GM18870 (cell line): ENCODE results near the gene GLB1L3.
"Not testable (repeated sequence)": the region's sequence is repeated elsewhere in the genome, so short reads cannot be mapped to it uniquely, and the experiment has no call there.

Experiments
- ATAC-seq: cut with Tn5 transposase; IDR thresholded peaks from one replicate; pipeline ENCODE4 v1.9.1; 2021; ENCODE audit warnings: moderate library complexity; ENCODE audit not compliant: unreplicated experiment

The GLB1L3 gene

DNA sequence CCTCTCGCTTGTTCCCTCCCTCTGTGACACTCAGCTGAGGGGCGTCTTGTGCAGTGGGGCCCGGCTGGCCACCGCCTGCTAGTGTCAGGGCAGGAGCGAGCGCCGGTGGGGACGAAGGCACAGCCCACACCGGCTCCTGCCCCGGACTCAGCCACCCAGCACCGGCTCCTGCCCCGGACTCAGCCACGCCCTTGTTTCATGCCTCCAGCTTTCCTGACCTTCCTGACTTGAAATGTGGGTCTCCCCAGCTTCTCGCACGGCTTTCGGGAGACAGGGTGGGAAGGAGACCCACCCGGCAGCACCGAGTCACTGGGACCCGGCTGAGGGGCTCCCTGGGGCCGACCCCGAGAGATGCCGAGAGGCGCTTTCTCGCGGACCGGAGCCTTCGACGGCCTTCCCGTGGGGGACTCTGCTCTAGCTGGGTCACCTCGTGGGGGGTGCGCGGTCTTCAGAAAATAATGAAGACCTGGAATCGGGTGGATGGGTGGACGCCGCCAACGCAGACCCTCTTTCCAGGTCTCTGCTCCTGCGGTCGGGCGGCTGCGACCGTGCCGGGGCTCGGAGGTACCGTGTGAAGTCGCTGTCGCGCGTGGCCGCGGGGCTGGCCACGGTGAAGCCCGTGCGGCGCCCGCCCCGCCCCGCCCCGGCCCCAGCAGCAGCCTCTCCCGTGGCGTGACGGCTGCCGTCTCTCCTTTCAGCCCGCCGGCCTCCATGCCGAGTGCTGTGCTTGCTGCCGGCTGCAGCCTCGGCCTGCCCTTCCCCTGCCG, 65.8 kb downstream of the GLB1L3 start:
- ATAC-seq = no peak

DNA sequence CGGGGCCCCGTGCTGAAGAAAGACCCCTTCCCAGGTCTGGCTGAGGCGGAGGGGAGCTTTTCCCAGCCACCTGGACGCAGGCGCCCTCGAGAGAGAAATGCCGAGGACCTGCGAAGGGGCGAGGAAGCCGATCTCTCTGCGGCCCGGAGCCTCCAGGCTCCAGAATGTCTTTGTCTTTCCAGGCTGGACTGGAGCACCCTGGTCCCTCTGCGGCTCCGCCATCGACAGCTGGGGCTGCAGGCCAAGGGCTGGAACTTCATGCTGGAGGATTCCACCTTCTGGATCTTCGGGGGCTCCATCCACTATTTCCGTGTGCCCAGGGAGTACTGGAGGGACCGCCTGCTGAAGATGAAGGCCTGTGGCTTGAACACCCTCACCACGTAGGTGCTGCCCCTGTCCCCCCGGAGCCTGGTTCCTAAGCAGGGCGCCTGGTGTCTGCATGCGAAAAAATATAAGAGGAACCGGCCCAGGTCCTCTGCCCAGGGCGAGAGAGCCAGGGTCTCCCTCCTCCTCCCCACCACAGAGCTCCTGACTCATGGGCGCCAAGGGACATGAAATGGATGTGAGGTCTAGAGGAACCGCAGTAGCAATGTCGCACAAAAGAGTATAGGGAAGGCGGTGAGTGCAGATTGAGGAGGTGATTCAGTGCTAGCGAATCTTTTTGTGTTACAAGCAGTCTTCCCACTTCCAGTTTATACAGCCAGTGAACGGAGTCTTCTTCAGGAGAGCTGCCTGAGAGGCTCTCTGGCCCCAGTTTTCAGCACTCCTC, 66.6 kb downstream of the GLB1L3 start:
- no peak for ATAC-seq

DNA sequence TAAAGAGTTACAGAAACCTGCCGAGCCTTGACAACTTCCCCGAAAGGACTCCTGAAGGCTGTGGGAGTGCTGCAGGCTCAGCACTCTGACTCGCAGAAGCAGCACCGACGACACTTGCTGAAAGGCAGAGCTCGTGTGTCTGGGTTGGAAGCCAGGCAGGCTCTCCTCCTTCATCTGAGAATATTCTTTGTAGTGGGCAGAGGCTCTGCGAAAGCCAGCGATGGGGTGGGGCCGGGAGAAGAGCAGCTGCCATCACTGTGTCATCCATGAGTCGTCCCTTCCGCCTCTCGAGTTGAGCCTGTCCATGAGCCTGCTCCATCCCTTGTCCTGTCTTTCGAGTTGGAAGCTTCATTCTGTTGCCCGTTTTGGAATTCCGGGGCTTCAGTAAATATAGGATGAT, 67.5 kb downstream of the GLB1L3 start:
- ATAC-seq = no peak

- ATAC-seq = not testable (repeated sequence)
Measured at GRCh38 chr11:134344497-134345236, 68.5 kb downstream of the GLB1L3 start.

DNA sequence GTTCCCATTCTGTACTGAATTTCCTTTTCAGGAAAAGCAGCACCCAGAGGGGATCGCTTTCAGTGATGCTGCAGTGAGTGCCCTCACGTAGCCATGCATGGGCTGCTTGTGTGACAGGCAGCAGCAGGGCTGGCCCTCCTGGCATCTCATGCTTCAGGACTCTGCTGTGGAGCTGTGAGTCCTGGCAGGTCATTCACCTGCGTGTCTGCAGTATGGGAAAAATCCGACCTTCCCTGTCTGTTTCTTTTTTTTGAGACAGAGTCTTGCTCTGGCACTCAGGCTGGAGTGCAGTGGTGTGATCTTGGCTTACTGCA, 69.0 kb downstream of the GLB1L3 start:
- ATAC-seq = no peak

DNA sequence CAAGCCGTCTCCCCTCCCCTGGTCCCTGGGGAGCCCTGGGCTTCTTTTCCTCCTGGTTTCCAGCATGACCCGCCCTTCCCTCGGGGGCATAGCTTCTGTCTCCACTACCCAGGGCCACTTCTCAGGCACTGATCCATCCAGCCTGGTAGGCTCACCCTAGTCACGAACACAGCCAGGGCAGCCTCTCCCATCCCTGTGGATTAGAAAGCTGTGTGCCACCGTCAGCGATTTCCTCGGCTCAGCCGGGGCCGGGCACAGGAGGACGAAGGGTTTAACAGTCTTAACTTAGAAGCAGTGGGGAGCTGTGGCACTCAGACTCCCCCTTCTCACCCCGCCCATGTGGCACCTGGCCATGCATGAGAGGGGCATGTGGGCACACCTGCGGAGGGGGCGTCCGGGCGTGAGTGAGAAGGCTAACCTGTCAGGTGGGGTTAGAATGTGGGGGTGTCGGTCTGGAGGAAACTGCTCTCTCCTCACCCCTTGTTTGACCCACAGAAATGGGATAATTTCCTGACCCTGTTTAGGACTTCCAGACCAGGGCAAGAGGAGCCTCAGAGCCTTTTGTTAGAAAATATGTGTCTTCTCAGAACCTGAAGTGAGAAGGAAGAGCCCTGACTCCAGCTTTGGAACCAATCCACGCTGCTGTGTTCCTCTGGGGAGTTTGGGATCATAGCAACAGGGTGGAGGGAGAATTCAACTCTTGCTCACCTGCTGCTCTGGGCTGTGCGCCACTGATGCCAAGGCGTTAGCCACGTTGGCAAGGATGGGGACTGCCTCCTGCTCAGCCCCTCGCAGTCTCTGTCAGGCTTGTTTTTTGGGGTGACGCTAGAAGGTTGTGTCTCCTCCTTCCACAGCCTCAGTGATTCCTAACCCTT, 70.2 kb downstream of the GLB1L3 start:
- ATAC-seq = no peak

DNA sequence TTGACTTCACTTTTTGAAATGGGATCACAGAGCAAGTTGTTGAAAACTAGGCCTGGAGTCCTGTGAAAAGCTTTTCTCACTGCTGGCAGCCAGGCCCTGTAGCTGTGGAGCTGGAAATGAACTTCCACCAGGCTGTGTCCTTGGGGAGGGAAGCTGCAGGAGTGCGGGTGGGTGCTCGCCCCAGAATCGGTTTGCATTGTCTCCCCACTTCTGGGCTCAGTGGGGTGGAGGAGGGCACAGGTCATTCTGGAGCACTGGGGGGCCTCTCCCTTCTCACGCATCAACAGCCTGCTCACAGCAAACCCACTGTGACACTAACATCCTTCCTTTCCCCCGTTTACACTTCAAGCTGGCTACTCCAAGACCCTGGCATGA, 70.8 kb downstream of the GLB1L3 start:
- ATAC-seq = no peak

- ATAC-seq = no peak
Measured at GRCh38 chr11:134347441-134347840, 71.3 kb downstream of the GLB1L3 start.

DNA sequence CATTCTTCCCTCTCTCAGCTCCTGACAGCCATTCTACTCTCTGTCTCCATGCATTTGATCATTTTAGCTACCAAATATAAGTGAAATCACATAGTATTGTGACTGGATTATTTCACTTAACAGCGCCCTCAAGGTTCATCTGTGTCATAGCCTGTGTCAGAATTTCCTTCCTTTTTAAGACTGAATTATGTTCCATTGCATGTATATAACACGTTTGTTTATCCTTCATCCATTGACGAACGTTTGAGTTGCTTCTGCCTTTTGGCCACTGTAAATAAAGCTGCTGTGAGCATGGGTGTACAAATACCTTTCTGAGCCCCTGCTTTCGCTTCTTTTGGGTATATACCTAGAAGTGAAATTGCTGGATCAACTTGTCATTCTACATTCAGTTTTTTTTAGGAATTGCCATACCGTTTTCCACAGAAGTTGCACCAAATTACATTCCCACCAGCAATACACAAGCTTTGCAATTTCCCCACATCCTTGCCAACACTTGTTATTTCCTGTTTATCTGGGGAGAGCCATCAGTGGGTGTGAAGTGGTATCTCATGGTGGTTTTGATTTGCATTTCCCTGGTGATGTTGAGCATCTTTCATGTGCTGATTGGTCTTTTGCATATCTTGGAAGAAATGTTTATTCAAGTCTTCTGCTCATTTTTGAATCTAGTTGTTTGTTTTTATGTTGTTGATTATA, 73.1 kb downstream of the GLB1L3 start:
- no peak for ATAC-seq

GRCh38 chr11:134349802-134350355, 73.7 kb downstream of the GLB1L3 start:
- no peak for ATAC-seq

- ATAC-seq = no peak
Measured at GRCh38 chr11:134350381-134350780, 74.2 kb downstream of the GLB1L3 start.

GRCh38 chr11:134352111-134352510, 75.9 kb downstream of the GLB1L3 start:
- no peak for ATAC-seq

DNA sequence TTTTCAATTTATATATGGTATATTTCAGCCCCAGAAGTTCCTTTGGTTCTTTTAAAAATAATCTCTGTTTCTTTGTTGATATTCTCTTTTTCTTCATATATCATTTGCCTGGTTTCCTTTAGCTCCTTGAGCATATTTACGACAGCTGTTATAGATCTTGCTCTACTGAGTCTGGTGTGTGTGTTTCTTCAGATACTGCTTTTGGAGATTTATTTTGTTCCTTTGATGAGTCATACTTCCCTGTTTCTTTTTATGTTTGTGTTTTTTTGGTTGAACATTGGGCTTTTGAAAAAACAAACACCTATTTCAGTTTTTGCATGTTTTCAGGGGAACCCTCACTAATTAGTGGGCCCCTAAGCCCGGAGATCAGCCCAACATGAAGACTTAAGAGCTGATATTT, 79.0 kb downstream of the GLB1L3 start:
- no peak for ATAC-seq

- ATAC-seq = no peak
Measured at GRCh38 chr11:134355656-134356055, 79.5 kb downstream of the GLB1L3 start.

GRCh38 chr11:134356656-134357544, 80.7 kb downstream of the GLB1L3 start:
- ATAC-seq = no peak

DNA sequence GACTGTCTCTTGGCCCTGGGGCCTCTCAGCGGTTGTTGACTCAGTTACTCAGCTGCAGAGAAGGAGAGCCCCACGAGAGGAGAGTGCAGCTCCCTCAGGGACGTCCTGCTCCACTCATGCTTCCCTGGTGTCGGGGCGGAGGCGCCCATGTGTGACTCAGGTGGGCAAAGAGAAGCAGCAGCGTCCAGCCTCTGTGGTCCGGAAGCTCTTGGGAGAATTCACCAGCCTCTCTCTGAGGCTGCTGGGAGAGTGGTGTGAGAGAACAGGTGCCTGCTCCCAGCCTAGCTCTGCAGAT, 81.3 kb downstream of the GLB1L3 start:
- no peak for ATAC-seq

DNA sequence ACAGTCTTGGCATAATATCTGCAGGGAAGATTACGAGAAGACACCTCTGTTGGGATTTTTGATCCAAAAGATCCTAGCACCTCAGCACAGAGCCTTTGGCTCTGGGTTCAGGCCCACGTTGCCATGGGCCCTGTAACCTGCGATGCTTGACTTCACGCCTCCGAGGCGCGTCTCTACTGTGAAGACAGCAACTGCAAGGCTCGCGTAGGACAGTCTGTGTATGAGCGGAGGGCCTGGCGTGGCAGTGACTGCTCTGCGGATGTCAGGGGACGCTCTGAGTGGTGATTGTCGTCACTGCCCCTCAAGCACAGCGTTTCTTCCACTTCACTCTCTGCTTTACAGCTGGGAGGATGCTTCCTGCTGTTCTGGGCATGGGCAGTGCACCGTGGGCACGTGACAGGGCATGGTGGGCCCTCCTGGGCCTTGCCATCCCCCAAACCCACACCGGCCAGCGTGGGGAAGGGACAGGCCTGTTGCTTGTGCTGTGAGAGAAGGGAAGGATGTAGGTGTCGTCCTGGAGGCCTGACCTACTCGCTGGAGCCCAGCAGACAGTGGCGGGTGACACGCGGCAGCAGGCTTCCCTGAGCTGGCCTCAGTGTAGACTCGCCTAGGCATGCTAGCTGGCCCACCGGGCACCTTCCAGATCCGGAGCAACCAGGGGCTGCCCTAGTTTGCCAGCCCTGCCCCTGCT, 82.1 kb downstream of the GLB1L3 start:
- no peak for ATAC-seq

DNA sequence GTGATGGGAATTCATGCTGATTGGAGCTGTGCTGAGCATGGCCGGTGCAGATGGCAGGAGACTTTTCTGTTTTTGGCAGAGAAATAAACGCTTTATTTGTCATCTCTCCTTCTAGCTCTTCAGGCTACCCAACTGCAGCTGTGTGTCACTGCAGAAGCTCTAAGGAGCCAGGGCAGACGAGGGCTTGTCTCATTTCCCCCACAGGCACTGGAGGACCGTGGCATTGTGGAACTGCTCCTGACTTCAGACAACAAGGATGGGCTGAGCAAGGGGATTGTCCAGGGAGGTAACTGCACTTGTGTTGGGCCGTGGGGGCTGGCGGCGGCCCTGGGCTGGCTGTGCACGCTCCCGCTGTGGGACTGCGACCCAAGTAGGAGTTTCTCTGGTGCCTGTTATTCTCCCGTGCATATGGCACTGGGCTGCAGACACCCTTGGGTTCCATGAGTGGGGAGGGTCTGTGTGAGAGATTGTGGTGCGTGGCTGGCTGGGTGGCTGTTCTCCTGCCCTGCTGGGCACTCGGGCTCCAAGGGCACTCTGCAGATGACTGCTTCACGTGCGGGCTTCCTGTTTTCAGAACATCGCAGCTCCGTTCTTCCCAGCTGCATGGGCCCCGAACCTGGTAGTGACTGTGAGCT, 82.8 kb downstream of the GLB1L3 start:
- ATAC-seq = no peak
